HEK293 (cell line): ENCODE measurements around the gene UGT1A10.

Experiments
- YY1 ChIP-seq: fragments of 450-650 bp; formaldehyde crosslinking; IDR thresholded peaks from 2 replicates; pipeline ENCODE4 v1.5.1; 2018; ENCODE audit warnings: missing biosample characterization, missing genetic modification characterization
- ZNF174 ChIP-seq: fragments of 450-650 bp; formaldehyde crosslinking; IDR thresholded peaks from 2 replicates; pipeline ENCODE4 v1.5.0; 2017; ENCODE audit warnings: missing biosample characterization, mild to moderate bottlenecking, missing genetic modification characterization
- ZNF266 ChIP-seq: fragments of 450-650 bp; formaldehyde crosslinking; IDR thresholded peaks from 2 replicates; pipeline ENCODE4 v1.5.1; 2016; ENCODE audit warnings: missing biosample characterization, missing genetic modification characterization, low read depth
- ZNF292 ChIP-seq: fragments of 450-650 bp; formaldehyde crosslinking; IDR thresholded peaks from 2 replicates; pipeline ENCODE4 v1.5.1; 2016; ENCODE audit warnings: low read depth, missing biosample characterization, missing genetic modification characterization, borderline replicate concordance
- ZNF549 ChIP-seq: fragments of 450-650 bp; IDR thresholded peaks from 2 replicates; pipeline ENCODE4 v1.5.1; 2018; ENCODE audit warnings: missing biosample characterization, missing genetic modification characterization, mild to moderate bottlenecking, inconsistent platforms, moderate library complexity
- ZNF660 ChIP-seq: fragments of 450-650 bp; IDR thresholded peaks from 2 replicates; pipeline ENCODE4 v1.5.1; 2018; ENCODE audit warnings: missing biosample characterization, mild to moderate bottlenecking, missing genetic modification characterization
- ZSCAN23 ChIP-seq: fragments of 450-650 bp; formaldehyde crosslinking; IDR thresholded peaks from 2 replicates; pipeline ENCODE4 v1.5.1; 2016; ENCODE audit warnings: missing biosample characterization, missing genetic modification characterization
- TF ChIP-seq, protein P1 (sequence below): fragments of 450-650 bp; formaldehyde crosslinking; IDR thresholded peaks from 2 replicates; pipeline ENCODE4 v1.5.1; 2016; ENCODE audit warnings: missing biosample characterization, missing genetic modification characterization
- TF ChIP-seq, protein P2 (sequence below): fragments of 450-650 bp; formaldehyde crosslinking; IDR thresholded peaks from 2 replicates; pipeline ENCODE4 v1.5.1; 2016; ENCODE audit warnings: missing biosample characterization, missing genetic modification characterization, low read depth

DNA sequence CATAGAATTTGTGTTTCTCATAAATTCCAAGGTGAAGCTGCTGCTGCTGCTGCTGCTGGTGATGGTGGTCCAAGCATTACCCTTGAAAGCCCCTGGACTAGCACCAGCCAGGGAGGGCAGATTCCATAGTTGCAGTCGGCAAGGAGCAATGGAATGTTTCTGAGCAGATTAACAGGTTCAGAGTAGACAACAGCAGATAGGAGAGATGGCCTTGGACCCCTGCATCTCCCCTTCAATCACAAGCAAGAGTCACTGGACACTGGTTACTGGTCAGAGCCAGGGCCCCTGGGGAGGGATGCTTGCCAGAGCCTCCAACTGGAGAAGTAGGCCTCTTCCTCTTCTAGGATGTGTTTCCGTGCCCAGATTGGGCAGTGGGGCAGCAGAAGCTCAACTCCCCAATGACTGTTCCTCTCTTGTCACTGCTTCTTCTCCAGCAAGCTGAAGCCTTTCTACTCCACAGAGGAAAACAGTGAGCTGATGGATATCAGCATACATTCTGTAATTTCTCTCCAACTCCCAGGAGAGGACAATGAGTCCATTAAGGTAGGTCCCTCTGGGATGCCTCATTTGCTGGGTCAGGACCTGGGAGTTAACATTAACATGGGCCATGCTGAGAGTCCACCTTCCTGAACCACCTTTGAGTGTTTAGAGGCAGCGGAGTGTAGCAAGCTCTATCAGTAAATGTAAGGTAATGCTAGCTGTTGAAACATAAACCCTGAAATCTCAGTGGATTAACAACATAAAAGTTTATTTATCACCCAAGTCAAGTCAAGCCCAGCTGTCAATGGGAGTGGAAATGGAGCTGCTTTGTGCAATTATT is 177.2 kb downstream of the UGT1A10 start:
- TF ChIP-seq, protein P1, sequence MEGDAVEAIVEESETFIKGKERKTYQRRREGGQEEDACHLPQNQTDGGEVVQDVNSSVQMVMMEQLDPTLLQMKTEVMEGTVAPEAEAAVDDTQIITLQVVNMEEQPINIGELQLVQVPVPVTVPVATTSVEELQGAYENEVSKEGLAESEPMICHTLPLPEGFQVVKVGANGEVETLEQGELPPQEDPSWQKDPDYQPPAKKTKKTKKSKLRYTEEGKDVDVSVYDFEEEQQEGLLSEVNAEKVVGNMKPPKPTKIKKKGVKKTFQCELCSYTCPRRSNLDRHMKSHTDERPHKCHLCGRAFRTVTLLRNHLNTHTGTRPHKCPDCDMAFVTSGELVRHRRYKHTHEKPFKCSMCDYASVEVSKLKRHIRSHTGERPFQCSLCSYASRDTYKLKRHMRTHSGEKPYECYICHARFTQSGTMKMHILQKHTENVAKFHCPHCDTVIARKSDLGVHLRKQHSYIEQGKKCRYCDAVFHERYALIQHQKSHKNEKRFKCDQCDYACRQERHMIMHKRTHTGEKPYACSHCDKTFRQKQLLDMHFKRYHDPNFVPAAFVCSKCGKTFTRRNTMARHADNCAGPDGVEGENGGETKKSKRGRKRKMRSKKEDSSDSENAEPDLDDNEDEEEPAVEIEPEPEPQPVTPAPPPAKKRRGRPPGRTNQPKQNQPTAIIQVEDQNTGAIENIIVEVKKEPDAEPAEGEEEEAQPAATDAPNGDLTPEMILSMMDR = no peak
- TF ChIP-seq ZSCAN23 (tag by site-specific recombination) = no peak
- no peak for TF ChIP-seq ZNF174 (tag by site-specific recombination)
- no peak for TF ChIP-seq YY1 (tag by site-specific recombination)
- TF ChIP-seq, protein P2, sequence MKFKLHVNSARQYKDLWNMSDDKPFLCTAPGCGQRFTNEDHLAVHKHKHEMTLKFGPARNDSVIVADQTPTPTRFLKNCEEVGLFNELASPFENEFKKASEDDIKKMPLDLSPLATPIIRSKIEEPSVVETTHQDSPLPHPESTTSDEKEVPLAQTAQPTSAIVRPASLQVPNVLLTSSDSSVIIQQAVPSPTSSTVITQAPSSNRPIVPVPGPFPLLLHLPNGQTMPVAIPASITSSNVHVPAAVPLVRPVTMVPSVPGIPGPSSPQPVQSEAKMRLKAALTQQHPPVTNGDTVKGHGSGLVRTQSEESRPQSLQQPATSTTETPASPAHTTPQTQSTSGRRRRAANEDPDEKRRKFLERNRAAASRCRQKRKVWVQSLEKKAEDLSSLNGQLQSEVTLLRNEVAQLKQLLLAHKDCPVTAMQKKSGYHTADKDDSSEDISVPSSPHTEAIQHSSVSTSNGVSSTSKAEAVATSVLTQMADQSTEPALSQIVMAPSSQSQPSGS = no peak
- TF ChIP-seq ZNF292 = no peak
- TF ChIP-seq ZNF266 (tag by site-specific recombination) = no peak
- no peak for TF ChIP-seq ZNF549
- no peak for TF ChIP-seq ZNF660 (tag by site-specific recombination)
